Smooth muscle cell (in vitro differentiated cells): Measurements from ENCODE around the gene NSL1. TPM values are rescaled to one million over a fixed set of nuclear protein-coding genes. Genes with fewer than 3 reads are reported as not detected.

Experiments
- DNase-seq: peaks from one replicate; lab custom pipeline; 2025; ENCODE audit not compliant: unreplicated experiment; lab: John Stamatoyannopoulos, UW
- H2AFZ ChIP-seq: fragments of 200-600 bp; sonication (generic); 2 replicates; pipeline ENCODE4 v1.6.0; 2016; ENCODE audit warnings: antibody characterized with exemption, low read depth, mild to moderate bottlenecking
- H3F3A ChIP-seq: fragments of 200-600 bp; sonication (generic); 2 replicates; pipeline ENCODE4 v1.6.0; 2017; ENCODE audit warnings: antibody characterized with exemption, low read depth
- H3K27ac ChIP-seq: fragments of 200-600 bp; sonication (generic); 2 replicates; pipeline ENCODE4 v1.5.1; 2016; ENCODE audit warnings: low read depth, mild to moderate bottlenecking
- H3K27me3 ChIP-seq: fragments of 200-600 bp; sonication (generic); 2 replicates; pipeline ENCODE4 v1.6.1; 2016; ENCODE audit warnings: low read depth, mild to moderate bottlenecking
- H3K36me3 ChIP-seq: fragments of 200-600 bp; sonication (generic); 2 replicates; pipeline ENCODE4 v1.5.1; 2016; ENCODE audit warnings: low read depth
- H3K4me1 ChIP-seq: fragments of 200-600 bp; sonication (generic); 2 replicates; pipeline ENCODE4 v1.5.1; 2016; ENCODE audit warnings: low read depth
- H3K4me2 ChIP-seq: fragments of 200-600 bp; sonication (generic); 2 replicates; pipeline ENCODE4 v1.6.0; 2016; ENCODE audit warnings: mild to moderate bottlenecking
- H3K4me3 ChIP-seq: fragments of 200-600 bp; sonication (generic); 2 replicates; pipeline ENCODE4 v1.5.1; 2016; ENCODE audit warnings: mild to moderate bottlenecking
- H3K79me2 ChIP-seq: fragments of 200-600 bp; sonication (generic); 2 replicates; pipeline ENCODE4 v1.6.0; 2016; ENCODE audit warnings: low read depth, mild to moderate bottlenecking
- H3K9ac ChIP-seq: fragments of 200-600 bp; sonication (generic); 2 replicates; pipeline ENCODE4 v1.6.0; 2016; ENCODE audit warnings: low read depth
- H3K9me3 ChIP-seq: fragments of 200-600 bp; sonication (generic); replicated peaks from 2 replicates; pipeline ENCODE4 v1.5.1; 2016; ENCODE audit warnings: low read depth
- H4K20me1 ChIP-seq: fragments of 200-600 bp; sonication (generic); 2 replicates; pipeline ENCODE4 v1.6.0; 2016; ENCODE audit warnings: low read depth
- CTCF ChIP-seq: fragments of 200-600 bp; sonication (generic); IDR thresholded peaks from 2 replicates; pipeline ENCODE4 v1.5.1; 2017; ENCODE audit warnings: borderline replicate concordance, mild to moderate bottlenecking, antibody characterized with exemption; ENCODE audit not compliant: insufficient read depth, poor library complexity, severe bottlenecking
- WGBS: methylation state at CpG from one replicate; pipeline ENCODE4 v1.1.7; 2016; ENCODE audit warnings: low lambda C conversion rate; 5-methylcytosine and 5-hydroxymethylcytosine counted together
- polyA plus RNA-seq: library from polyadenylated mRNA; unstranded; fragments of >200 nt; fragmentation: Nextera tagmentation; extraction: Ambion mirVana; gene quantifications from 2 replicates; pipeline ENCODE4 v1.2.1, GENCODE V29; 2016
- total RNA-seq: library from RNA; depleted of rRNA; stranded (reverse); fragments of >200 nt; gene quantifications from 2 replicates; pipeline ENCODE4 v1.2.3, GENCODE V29; 2014

NSL1 gene
- total and polyA plus RNA-seq, 2 experiments from 2014 or later = 30.9 to 34.5 TPM

- H4K20me1 ChIP-seq = no peaks in the 10 kb centered on the region
- H3K27ac ChIP-seq = no peak overlapping the region
- no peak overlapping the region for H3K4me2 ChIP-seq
- no peaks in the 10 kb centered on the region for H3K36me3 ChIP-seq
- no peaks in the 10 kb centered on the region for H3K79me2 ChIP-seq
- no peak overlapping the region for H2AFZ ChIP-seq
- H3K9ac ChIP-seq = no peak overlapping the region
- no peak for TF ChIP-seq CTCF
- no peak for DNase-seq
- H3K9me3 ChIP-seq = no peaks in the 10 kb centered on the region
- H3K27me3 ChIP-seq = no peaks in the 10 kb centered on the region
- no peak overlapping the region for H3K4me3 ChIP-seq
- WGBS = 89% methylated on average over 11 of the region's 11 CpGs
- no peaks in the 10 kb centered on the region for H3K4me1 ChIP-seq
- no peaks in the 10 kb centered on the region for H3F3A ChIP-seq
These were observed 112.8 kb downstream of the NSL1 start for GRCh38 chr1:212678456-212679410.

GRCh38 chr1:212677573-212677972 lies 114.0 kb downstream of the NSL1 start:
- Histone ChIP-seq H3K27me3 (no peaks in the 10 kb centered on the region), H3K27ac (no peak overlapping the region), H3K4me1 (no peaks in the 10 kb centered on the region), H4K20me1 (no peaks in the 10 kb centered on the region), H3K9ac (no peak overlapping the region), H3K4me2 (no peak overlapping the region), H2AFZ (no peak overlapping the region), H3K4me3 (no peak overlapping the region), H3F3A (no peaks in the 10 kb centered on the region), H3K79me2 (no peaks in the 10 kb centered on the region), H3K9me3 (no peaks in the 10 kb centered on the region), H3K36me3 (no peaks in the 10 kb centered on the region)
- WGBS = 94% methylated on average over 4 of the region's 4 CpGs
- no peak for TF ChIP-seq CTCF
- no peak for DNase-seq

- H3K9me3 ChIP-seq = no peaks in the 10 kb centered on the region
- no peaks in the 10 kb centered on the region for H4K20me1 ChIP-seq
- no peak overlapping the region for H3K4me2 ChIP-seq
- TF ChIP-seq CTCF = no peak
- H3K9ac ChIP-seq = no peak overlapping the region
- no peaks in the 10 kb centered on the region for H3K36me3 ChIP-seq
- no peak overlapping the region for H2AFZ ChIP-seq
- no peaks in the 10 kb centered on the region for H3F3A ChIP-seq
- H3K27me3 ChIP-seq = no peaks in the 10 kb centered on the region
- no peak for DNase-seq
- no peaks in the 10 kb centered on the region for H3K79me2 ChIP-seq
- WGBS = 90% methylated on average over 4 of the region's 4 CpGs
- H3K27ac ChIP-seq = no peak overlapping the region
- H3K4me1 ChIP-seq = no peaks in the 10 kb centered on the region
- H3K4me3 ChIP-seq = no peak overlapping the region
These were observed 114.4 kb downstream of the NSL1 start for GRCh38 chr1:212677136-212677535.

Other genes starting within 250 kb of the NSL1 start
- 229 and 231 TPM in 2 replicates for gene ATF3, start 183.0 kb downstream of the NSL1 start, total RNA-seq
- gene ATF3, start 183.0 kb downstream of the NSL1 start, polyA plus RNA-seq = 152 and 268 TPM in 2 replicates
- gene BATF3, start 91.9 kb downstream of the NSL1 start, total RNA-seq = 0.45 and 5.8 TPM in 2 replicates
- gene BATF3, start 91.9 kb downstream of the NSL1 start, polyA plus RNA-seq = 11.5 and 12.1 TPM in 2 replicates
- 24.6 and 46.7 TPM in 2 replicates for gene TATDN3, start 117 bp upstream of the NSL1 start, total RNA-seq
- gene TATDN3, start 117 bp upstream of the NSL1 start, polyA plus RNA-seq = 13.0 and 14.3 TPM in 2 replicates
- not detected in 2 replicates for gene SPATA45, start 55.9 kb upstream of the NSL1 start, total RNA-seq
- gene SPATA45, start 55.9 kb upstream of the NSL1 start, polyA plus RNA-seq = 0.58 and 1.2 TPM in 2 replicates
- gene FLVCR1, start 66.5 kb upstream of the NSL1 start, total RNA-seq = 4.4 and 5.5 TPM in 2 replicates
- gene FLVCR1, start 66.5 kb upstream of the NSL1 start, polyA plus RNA-seq = 3.9 and 4.0 TPM in 2 replicates
- 8.9 and 16.0 TPM in 2 replicates for gene VASH2, start 158.8 kb upstream of the NSL1 start, total RNA-seq
- gene VASH2, start 158.8 kb upstream of the NSL1 start, polyA plus RNA-seq = 6.7 and 6.9 TPM in 2 replicates
- 29.7 and 34.7 TPM in 2 replicates for gene ANGEL2, start 224.1 kb upstream of the NSL1 start, total RNA-seq
- 13.1 and 14.9 TPM in 2 replicates for gene ANGEL2, start 224.1 kb upstream of the NSL1 start, polyA plus RNA-seq